Head of caudate nucleus (tissue), 42 donors: ENCODE measurements around the gene APOM.

Source experiments
- DNase-seq, 42 donors: peaks; one replicate each; pipeline versions ENCODE4 v3.0.0 to v3.0.0-alpha.2; 2020 to 2021; ENCODE audit warnings: mixed read lengths in 7 of 42
- intact Hi-C: fragments of 100-400 bp; cut with DNase I; formaldehyde crosslinking; loops from one replicate; pipeline ENCODE4 v1.15.0; 2022

APOM gene

DNA sequence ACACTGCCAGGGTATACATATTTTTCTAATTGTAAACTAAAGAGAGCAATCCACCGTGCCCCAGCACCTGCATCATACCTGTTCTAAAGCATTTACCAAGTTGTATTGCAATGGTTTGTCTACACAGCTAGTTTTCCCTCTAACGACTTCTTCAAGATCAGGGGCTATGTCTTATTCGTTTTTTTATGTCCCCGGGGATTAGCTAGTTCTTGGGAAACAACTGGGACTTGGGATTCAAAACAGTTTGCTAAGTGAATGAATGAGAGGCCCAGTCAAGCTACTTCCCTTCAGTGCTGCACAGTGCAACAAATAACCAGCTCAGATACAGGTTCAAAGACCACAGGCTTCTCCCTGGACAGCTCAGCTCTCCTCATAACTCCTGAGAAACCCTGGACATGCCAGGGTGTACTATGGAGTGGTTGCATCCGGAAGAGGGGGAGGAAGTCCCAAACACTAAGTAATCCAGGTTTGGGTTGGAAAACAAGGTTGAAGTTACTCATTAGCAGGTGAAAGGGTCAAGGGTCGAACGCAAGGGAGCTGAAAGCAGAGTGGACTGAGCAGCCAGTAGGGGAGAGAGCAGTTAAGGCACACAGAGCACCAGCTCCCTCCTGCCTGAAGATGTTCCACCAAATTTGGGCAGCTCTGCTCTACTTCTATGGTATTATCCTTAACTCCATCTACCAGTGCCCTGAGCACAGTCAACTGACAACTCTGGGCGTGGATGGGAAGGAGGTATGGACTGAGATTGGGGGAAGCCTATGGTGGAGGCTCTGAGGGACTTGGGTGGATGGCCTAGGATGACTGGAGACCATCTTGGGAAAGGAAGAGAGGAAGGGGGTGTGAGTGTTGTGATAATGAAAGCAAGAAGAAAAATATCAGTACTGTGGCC lies at the start of gene APOM:
APOM (plus strand) TSS at position 546 of the 889 bp plus-strand sequence; CDS start at position 619, 73 bp downstream.
- DNase-seq = no peak
- intact Hi-C loops = no loop called here

DNA sequence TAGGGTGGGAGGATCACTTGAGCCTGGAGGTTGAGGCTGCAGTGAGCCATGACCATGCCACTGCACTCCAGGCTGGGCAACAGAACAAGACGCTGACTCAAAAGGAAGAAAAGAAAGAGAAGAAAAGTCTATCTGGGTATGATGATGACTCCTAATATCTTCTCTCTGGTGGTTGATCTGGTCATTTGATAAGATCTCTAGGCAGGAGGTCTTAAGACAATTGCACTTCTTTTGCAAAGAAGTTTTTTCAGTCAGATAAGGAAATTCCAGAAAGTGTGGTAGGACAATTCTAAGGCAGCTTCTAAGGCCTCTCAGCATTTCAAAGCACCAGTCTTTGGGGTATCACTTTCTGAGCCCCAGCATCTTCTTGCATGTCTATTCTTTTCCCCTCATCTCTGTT lies 48.4 kb upstream of the APOM start:
- no peak for DNase-seq
- intact Hi-C loops = no loop called here

DNA sequence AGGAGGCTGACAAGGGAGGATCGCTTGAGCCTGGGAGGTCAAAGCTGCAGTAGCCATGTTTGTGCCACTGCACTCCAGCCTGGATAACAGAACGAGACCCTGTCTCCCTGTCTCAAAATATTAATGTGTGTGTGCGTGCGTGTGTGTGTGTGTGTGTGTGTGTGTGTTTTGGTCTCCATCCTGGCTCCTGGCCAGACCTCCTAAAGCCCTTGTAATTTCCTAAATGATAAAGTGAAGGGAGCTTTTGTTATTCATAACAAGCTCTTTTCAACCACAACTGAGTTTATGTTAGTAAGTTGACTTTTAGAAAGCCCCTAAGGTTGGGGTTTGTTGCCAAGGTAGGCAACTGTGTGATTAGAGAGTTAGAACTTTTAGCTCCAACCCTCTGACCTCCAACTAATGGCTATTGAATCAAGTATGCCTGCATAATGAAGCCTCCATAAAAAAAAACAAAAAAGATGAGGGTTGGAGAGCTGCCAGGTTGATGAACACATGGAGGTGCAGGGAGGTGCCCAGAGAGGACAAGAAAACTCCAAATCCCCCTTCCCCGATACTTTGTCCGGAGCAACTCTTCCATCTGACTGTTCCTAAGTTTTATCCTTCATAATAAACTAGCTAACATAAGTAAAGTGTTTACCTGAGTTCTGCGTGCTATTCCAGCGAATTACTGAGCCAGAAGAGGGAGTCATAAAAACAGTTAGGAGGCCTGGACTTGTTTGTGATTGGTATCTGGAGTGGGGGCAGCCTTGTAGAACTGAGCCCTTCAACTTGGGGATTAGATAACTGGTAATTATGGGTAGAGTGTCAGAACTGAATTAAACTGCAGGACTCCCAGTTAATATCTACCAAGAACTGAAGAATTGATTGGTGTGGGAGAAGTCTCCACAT lies 45.9 kb upstream of the APOM start:
- no peak for DNase-seq
- intact Hi-C loops = no loop called here

DNA sequence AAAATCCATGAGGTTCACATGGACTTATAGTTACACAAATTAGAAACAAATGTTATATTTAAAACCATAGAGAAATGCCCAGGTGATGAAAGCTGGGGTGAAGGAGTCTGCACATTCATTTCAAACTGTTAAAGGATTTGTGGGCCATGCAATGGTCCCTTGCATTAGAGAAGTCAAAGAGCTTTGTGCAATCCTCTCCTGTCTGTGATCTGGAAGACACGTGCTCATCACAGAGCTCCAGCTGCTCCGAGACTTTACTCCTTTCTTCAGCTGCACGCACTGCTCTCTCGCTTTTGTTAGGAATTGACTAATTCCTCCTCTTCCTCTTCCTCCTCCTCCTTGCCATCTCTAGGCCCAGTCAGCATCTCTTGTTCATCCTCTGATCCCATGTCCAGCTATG lies 44.7 kb upstream of the APOM start:
- intact Hi-C loops = no loop called here
- no peak for DNase-seq

DNA sequence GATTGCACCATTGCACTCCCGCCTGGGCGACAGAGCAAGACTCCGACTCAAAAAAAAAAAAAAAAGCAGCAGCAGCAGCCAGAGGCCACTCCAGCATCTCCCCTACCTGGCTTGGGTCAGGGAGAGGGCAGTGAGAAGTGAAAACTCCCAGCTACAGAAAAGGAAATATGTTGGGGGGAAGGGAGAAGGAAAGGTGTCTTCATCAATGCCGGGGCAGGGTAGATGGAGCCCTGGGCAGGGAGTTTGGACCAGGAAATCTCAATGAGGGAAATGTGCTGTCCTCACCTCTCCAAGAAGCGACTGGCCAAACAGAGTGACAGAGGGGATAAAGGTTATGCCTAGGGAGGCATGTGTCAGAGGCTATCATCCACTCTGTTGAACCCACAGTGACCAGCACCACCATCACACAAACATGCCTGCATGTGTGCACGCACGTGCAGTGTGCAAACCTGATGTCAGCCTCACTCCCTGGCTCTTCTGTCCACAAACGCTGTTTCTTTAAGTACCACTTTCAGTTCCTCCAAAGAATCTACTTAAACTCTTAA lies 41.5 kb upstream of the APOM start:
- DNase-seq = peak in 4 of 42 donors; percentile 20 to 38 (median 30)
- intact Hi-C loops = no loop called here

DNA sequence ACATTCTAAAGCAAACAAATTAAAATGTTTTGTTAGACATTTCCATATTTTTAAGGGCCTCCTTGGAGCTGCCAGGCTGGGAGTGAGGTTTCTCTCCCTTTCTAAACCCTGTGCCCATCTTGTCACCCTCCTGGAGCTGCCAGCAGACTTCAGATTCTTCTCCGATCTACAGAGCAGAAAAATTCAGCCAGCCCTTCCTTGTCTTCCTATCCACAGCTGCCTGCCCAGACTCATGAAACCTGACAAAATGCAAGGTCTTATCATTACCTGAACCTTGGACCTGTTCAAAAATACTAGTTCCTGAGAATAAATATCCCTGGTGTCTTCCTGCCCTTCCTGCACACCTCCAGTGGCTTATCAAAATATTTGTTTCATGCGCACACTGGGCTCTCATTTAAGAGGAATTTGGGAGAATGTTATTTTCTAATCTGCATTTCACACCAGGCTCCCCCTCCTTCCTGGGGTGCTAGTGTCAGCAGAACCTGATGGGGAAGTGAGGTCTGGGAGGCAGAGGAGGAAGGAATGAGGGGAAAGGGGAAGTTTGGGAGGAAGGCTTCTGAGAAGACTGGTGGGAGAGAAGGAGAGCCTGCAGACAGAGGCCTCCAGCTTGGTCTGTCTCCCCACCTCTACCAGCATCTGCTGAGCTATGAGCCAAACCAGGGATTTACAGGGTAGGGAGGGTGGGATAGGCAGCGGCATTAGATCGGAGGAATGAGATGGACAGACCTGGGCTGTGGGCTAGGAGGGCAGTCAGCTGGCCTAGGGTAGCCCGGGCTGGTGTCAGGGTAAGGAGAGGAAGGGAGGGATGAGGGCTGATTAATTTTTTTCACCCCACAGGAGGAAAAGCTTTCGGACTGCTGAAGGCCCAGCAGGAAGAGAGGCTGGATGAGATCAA lies 40.8 kb upstream of the APOM start, which contains the start of gene AIF1:
AIF1 (plus strand) TSS at position 551 of the 895 bp plus-strand sequence; CDS start at position 647, 96 bp downstream.
- intact Hi-C loops = no loop called here
- peak in 1 of 42 donors; percentile 25 for DNase-seq

DNA sequence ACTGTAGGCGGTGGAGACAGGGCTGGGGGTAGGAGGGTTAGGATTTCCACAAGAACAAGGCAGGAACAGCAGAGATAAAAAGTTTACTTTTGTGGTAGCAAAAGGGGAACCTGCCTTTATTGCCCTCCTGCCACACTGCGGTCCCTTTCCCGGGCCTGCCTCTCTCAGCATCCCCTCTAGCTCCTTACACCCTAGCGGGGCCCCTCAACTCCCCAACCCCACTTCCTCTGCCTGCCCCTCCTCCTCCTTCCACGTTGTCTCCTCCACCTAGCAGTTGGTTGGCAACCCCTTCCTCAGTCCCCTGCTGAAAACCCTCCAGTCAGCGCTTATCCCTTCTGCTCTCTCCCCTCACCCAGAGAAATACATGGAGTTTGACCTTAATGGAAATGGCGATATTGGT lies 39.9 kb upstream of the APOM start:
- peak in 6 of 42 donors; percentile 11 to 48 (median 26) for DNase-seq

DNA sequence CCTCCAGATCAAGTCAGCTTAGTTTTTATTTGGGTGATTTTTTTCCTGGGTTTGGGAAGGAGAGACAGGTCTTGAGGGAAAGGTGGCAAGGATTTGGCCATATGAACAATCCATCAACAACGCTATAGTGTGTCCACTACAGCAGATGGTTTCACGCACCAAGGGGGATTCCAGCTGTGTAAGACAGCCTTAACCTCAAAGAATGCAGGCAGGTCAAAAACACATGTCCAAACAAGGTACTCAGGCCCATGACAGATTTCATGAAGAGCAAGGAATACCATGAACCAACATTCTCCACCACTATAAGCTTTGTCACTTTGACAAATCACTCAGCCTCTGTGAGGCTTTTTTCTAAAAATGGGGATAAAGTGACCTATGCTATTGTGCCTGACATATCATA lies 38.7 kb upstream of the APOM start:
- no peak for DNase-seq
- intact Hi-C loops = no loop called here

More for the DNA sequence above, 39.9 kb upstream of the APOM start:
- intact Hi-C loops = no loop called here

DNA sequence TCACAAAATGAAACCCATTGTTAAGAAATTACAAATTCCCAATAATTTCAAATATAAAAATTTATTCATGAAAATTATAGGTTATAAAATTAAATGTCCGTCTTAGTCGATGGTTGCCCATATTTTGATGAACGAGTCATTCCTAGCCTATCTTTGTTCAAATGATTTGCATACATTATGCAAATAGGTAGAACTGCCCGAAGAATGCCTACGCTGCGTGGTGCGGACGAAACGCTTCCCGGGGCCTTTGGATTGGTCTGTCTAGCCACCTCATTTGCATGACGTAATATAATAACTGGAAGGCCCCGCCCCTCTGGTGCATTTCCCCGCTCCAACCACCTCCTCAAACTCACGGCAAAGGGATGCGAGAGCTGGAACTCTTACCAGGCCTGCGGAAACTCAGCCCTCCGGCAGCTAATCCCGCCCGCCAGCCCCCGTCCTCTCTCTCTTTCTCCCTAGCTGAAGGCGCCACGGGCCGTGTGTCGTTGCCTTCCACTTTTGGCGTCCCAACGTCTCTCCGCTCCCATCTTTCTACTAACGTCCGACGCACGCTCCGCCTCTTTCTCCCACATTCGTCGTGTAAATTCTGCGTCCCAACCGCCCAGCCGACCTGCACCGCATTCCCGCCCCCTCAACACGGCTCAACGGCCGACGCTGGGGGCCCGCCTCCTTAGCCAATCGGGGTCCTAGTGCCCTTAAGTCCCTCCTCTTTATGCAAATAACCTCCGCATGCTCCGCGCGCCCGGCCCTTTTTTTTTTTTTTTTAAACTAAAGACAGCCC lies 35.7 kb upstream of the APOM start:
- intact Hi-C loops = loop anchor here (5.0 kb wide), 2 partner anchors 47 to 78 kb away; partner anchors contain the start of genes CSNK2B, DDX39B and LY6G5B
- DNase-seq = peak; percentile 90 to 99 (median 97)

DNA sequence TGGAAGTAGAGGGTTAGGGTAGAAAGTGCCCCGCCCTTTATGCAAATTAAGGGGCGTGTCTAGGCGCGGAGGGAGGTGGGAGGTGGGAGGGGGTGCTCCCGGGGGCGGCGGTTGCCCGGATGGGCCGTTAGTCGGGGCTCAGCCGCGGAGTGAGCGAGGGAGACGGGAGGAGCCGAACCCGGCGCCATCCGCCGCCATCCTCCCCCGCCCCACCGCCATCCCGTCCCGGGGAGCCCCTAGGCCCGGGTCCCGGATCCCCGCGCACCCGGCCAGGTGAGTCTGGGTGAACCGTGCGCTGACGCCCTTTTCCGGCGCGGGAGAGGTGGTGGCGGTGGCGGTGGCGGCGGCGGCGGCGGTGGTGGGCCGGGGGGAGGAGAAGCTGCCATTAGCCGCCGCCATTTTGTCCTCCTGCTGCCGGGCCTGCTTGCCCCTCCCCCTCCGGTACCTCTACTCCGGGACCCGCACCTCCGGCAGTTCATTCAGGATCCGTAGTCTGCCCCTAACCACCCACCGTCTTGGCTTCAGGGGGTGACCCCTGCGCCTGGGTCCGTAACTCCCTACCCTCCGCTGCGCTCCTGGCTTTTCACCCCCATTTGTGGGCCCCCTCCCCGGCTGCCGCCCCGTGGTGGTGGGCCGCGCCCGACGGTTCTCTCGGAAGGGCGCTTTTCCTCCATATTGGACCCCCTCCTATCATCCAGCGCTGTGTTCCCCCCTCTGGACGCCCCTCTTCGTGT lies 34.9 kb upstream of the APOM start, which contains the start of gene PRRC2A:
PRRC2A (plus strand) TSS at position 130 of the 734 bp plus-strand sequence. CDS start 2,075 bp downstream, outside the sequence.
- peak in 32 of 42 donors; percentile 48 to 98 (median 80) for DNase-seq
- intact Hi-C loops = loop anchor here (5.0 kb wide), 2 partner anchors 47 to 78 kb away; partner anchors contain the start of genes CSNK2B, DDX39B and LY6G5B

DNA sequence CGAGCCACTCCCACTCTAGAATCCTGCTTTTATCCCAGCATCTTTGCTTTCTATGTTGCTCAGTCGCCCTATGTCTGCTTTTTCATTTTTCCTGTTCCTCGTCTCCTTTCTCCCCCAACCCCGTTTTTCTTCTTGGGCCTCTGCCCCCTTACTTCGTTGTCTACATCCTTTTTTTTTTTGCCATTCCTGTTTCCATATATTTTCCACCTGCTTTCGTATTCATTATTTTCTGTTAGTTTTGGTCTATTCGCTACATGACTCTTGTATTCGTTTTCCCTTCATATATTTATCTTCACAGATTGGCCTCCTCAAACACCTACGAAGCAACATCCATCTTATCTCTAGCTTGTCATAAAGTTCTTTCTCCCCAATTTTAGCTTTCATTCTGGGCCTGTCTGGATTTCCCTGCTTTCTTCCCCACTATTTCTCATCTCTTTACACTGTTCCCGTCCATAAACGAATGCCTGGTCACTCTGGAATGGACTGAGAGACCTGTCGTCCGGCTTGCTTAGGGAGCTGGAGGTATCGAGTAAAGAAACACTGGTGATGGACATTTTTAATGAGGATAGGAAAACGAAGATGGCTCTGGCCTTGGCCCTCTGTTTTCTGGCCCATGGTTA lies 34.3 kb upstream of the APOM start:
- DNase-seq = no peak
- intact Hi-C loops = loop anchor here (5.0 kb wide), 2 partner anchors 46 to 79 kb away; partner anchors contain the start of genes CSNK2B, DDX39B and LY6G5B

DNA sequence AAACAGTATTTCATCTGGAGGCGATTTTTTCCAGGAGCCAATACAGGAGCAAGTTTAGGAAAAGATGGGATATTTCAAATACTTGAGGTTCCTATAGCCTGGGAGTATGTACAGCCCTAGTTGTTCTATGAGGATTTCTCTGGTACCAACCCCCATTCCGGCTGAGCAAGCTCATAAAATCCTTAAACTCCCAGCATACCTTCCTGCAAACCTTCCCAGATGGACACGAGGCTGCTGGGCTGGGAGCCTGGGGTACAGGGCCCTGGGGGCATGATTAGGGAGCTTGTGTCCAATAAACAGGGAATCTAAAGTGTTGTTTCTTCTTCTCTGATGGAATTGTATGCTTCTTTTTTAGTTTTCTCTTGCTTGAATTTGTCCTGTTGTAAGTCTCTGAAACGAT lies 33.7 kb upstream of the APOM start:
- no peak for DNase-seq
- intact Hi-C loops = loop anchor here (5.0 kb wide), 2 partner anchors 45 to 80 kb away; partner anchors contain the start of genes CSNK2B, DDX39B and LY6G5B

DNA sequence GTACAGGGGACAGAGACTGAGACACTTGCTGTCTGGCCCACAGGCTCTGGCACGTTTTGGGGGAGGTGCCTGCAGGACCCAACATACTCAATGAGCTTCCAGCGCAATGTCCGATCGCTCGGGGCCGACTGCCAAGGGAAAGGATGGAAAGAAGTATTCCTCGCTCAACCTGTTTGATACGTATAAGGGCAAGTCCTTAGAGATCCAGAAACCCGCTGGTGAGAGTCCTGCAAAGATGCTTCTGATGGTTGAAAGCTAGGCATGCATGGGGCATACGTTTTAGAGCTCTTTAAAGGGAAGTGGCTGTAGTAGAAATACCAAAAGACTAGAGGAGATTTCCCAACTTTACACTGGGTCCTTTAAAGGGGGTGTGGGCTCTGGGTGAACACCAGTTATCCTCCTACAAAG lies 33.0 kb upstream of the APOM start:
- intact Hi-C loops = loop anchor here (5.0 kb wide), 2 partner anchors 45 to 80 kb away; partner anchors contain the start of genes CSNK2B, DDX39B and LY6G5B
- no peak for DNase-seq

DNA sequence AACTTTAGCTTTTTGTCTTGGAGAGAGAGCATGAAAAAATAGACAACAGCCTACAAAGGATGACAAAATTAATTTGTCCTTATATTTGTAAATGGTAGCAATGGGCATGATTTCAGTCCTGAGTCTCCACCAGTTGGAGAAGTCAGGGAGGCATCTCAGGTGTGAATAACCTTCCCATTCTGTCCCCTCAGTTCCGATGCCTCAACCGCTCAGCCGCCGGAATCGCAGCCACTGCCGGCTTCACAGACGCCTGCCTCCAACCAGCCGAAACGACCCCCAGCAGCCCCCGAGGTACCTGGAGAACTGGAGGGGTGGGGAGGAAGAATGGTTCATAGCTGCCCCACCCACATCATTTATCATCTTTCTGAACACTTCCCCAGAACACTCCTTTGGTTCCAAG lies 31.6 kb upstream of the APOM start:
- DNase-seq = no peak
- intact Hi-C loops = loop anchor here (5.0 kb wide), 2 partner anchors 43 to 82 kb away; partner anchors contain the start of genes CSNK2B, DDX39B and LY6G5B

DNA sequence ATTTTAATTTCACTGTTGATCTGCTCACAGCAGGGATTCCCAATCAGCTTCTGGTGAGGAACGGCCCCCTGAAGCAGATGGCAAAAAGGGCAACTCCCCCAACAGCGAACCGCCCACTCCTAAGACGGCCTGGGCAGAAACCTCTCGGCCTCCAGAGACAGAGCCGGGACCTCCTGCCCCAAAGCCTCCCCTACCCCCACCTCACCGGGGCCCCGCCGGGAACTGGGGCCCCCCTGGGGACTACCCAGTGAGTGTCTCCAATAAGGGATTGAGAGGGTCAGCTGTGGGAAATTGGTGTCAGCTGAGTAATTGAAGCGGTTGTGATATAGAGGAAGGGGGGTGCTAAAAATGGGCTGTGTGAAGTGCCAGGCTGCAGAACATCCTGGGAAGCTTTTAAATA lies 28.7 kb upstream of the APOM start:
- intact Hi-C loops = no loop called here
- DNase-seq = no peak
